Hematopoietic multipotent progenitor cell treated with erythropoietin and hydrocortisone succinate and interleukin-3 and kit ligand, for 6 days (in vitro differentiated cells): ENCODE results near the gene HLA-G.
A peak's percentile ranks its signal among the peaks of the same experiment; 100 is the strongest.

Experiments
- DNase-seq: peaks from one replicate; pipeline ENCODE4 v3.0.0-alpha.2; 2015

The HLA-G gene

DNA sequence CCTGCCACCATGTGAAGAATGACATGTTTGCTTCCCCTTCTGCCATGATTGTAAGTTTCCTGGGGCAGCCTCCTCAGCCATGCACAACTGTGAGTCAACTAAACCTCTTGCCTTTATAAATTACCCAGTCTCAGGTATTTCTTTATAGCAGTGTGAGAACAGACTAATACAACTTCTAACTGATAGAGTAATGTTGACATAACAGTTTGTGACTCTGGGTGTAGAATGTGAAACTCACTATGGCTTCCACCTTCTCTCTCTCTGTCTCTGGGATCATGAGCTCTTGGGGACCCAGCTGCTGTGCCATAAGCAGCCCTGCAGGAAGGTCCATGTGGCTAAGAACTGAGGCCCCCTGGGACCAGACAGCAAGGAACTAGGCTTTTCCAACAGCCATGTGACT is 3.5 kb upstream of the HLA-G start:
- DNase-seq: no peak

DNA sequence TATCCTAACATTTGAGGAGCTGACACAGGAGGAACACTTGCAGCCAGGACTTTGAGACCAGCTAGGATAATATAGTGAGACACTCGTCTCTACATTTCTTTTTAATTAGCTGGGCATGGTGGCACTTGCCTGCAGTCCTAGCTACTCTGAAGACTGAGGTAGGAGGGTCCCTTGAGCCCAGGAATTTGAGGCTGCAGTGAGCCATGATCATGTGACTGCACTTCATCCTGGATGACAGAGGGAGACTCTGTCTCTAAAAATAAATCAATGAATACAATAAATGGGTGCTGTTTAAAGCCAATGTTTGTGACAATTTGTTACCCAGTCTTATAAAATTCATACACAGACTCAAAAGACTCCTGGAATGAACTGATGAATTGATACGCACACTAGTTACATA is 1.8 kb upstream of the HLA-G start:
- no peak for DNase-seq

DNA sequence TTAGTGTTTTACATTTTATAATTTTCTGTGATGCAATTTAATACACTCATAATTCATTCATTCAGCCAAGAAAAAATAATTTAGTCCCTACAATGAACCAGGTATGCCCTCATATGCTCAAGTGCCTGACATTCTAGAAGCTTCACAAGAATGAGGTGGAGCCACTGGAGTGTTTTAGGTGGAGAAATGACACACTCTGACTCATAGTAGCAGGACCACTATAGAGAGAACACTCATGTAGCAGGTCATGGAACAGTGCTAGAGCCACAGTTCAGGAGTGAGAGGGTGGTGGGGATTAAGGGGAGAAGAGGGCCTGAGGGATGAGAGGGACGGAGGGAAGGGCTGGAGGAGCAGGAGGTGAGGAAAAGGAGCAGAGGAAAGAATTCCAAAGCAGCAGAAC is 1.4 kb upstream of the HLA-G start:
- DNase-seq: no peak

DNA sequence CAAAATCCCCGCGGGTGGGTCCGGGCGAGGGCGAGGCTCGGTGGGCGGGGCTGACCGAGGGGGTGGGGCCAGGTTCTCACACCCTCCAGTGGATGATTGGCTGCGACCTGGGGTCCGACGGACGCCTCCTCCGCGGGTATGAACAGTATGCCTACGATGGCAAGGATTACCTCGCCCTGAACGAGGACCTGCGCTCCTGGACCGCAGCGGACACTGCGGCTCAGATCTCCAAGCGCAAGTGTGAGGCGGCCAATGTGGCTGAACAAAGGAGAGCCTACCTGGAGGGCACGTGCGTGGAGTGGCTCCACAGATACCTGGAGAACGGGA is 809 bp downstream of the HLA-G start:
- no peak for DNase-seq

DNA sequence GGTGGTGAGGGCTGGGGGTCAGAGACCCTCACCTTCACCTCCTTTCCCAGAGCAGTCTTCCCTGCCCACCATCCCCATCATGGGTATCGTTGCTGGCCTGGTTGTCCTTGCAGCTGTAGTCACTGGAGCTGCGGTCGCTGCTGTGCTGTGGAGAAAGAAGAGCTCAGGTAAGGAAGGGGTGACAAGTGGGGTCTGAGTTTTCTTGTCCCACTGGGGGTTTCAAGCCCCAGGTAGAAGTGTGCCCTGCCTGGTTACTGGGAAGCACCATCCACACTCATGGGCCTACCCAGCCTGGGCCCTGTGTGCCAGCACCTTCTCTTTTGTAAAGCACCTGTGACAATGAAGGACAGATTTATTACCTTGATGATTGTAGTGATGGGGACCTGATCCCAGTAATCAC is 2.1 kb downstream of the HLA-G start:
- DNase-seq: no peak

DNA sequence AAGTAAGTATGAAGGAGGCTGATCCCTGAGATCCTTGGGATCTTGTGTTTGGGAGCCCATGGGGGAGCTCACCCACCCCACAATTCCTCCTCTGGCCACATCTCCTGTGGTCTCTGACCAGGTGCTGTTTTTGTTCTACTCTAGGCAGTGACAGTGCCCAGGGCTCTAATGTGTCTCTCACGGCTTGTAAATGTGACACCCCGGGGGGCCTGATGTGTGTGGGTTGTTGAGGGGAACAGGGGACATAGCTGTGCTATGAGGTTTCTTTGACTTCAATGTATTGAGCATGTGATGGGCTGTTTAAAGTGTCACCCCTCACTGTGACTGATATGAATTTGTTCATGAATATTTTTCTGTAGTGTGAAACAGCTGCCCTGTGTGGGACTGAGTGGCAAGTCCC is 2.8 kb downstream of the HLA-G start:
- DNase-seq: no peak

DNA sequence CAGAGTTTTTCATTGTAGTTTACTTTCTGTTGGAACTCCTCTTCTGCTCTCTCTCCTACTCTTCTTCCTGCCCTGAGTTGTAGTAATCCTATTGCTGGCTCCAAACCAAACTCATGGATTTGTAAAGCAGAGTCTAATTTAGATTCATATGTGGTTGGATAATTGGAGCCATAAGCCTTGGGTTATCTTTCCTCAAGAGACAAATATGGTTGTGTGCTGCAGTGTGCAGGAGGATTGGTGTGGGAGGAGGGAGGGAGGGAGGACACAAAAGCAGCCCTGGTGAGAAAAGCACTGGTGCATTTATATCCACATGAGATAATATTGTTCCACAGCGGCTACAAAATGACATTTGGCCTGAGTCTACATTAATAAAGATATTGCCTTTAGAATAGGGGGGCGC is 4.2 kb downstream of the HLA-G start:
- no peak for DNase-seq

DNA sequence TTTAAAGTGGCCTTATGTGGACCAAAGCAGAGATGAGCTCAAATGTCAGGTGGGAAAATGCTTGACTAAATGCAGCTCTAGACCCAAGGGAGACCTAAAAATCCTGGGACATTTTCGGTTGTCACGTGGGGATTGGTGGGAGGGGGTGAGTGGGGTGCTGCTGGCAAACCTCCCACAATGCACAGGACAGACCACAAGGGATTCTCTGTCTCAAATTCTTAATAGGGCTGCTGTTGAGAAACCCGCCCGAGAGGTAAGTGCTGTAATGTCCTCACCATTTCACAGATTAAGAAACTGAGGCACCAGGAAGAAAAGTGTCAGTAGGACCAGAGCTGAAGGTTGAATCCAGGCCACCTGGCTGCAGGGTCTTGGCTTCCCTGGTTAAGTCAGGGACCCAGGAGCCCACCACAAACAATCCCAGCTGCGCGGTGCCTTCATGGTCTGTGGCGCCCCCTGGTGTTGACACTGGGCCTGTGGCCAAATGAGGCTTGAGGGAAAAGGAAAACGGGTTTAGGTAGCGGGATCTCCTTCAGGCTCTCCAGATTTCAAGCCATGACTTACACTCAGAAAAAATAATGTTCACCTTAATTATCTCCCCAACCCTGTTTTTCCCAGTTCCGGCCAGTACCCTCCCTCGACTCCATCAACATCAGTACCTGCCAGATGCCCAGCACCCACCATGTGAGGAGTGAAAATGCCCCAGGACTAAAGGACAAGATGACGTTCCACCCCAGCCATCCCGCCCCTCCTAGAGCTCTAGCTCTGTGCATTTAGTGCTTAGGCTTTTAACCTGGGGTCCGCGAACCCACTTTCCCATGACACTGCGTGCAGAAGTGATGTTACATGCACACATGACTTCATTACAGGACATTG is 7.2 kb downstream of the HLA-G start:
- DNase-seq: peak; percentile 44

DNA sequence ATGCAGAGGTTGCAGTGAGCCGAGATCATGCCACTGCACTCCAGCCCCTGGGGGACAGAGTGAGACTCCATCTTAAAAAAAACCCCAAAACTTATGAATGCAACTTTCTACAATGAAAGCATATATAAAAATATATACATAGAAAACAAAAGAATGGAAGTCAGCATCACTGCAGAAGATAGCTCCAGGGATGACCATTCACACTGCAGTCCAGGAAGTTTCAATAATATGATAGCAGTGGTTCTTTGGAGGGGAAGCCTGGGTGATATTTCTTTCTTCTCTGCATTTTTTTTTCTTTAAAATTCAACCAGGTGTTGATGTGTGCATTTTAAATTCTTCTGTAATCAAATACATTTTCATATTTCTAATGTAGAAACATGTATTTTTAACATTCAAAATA is 12.3 kb downstream of the HLA-G start:
- DNase-seq: no peak

DNA sequence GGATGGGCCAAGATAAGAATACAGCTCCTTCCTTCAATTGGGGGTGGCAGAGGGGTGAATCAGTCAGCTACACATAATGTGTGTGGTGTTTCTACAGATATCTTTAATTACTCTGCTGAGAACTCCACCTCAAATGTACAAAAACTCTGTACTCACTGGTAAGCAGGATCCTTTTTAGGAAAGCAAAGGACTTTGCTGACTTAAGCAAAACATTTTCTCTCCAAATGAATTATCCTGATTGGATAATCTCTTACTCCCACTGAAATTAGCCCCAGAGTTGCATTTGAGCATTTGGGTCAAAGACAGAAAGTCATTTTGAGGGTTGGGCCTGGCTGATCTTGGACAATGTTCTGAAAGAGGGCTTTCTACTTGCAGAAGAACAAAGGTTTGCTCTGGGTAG is 13.4 kb downstream of the HLA-G start:
- DNase-seq: no peak

DNA sequence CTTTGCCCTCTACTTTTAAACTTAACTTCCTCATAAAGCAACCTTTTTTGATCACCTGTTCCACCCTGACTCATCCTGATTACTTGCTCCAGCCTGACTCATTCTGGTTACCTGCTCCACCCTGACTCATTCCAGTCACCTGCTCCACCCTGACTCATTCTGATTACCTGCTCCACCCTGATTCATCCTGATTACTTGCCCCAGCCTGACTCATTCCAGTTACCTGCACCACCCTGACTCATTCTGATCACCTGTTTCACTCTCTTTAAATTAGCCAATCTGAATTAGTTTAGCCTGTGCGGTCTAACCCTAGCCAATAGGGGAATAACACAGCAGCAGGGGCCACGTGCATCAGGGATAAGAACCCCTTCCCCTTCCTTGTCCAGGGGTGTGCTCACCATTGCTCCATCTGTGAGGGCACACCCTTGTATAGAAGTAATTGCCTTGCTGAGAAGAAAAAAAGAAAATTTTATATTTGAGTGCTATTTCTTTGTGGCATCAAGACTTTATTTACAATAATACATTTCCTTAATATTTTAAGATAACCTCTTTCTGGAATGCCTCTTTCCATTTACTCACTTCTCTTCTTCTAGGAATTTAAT is 17.9 kb downstream of the HLA-G start:
- no peak for DNase-seq

DNA sequence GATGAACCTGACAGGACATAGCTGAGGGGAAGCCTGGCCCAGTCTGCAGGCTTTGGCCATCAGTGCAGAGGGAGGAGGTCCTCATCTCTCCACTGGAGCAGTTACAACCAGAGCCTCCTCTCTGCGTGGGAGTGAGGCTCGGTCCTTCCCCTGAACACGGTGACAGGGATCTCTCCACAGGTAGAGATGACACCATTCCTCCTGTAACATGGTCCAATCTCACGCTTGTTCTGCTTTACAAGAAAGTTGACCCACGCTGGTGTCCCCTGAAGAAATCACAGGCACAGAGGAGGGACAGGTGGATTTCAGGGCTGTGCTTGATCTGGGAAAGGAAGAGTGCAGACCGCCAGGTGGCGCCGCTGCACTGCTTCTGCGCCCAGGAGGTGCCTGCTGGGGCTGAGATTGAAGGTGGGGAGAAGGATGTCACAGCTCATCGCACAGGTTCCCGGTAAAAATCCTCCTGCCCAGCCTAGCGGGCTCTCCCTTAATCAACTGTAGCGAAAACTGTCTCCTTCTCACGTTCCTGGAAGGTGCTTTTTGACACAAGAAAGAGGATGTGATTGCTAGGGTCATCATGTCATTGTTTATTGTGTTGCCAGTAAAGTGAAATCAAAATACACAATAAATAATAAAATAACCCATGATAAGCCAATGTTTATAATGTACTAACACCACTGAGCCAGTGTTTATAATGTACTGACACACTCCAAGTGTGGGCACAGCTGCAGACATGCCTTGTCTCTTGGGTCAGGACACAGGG is 20.4 kb downstream of the HLA-G start:
- DNase-seq: peak; percentile 78

DNA sequence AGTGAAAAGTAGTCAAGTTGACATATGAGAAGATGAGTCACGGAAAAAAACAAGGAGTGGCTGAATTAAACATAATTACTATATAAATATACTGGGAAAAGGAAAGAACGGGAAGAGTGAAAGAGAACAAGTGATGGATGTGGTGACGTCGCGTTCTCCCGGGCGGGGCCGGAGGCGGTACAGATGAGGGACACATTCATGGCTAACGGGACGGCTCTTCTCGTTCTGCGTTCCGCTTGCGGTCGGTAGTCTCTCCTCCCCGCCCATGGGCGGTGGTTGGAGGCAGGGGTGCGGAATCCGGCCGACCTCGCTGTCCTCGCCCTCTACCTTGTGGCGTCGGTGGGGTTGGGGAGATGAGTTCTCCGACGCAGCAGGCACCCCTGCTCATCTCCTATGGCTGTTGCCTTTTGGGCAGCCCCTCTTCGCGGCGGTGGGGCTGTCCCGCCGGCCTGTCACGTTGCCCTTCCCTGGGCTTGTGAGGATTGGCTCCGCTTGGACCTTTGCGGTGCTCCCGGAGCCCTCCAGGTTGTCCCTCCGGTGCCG is 22.5 kb downstream of the HLA-G start:
- peak; percentile 37 for DNase-seq

DNA sequence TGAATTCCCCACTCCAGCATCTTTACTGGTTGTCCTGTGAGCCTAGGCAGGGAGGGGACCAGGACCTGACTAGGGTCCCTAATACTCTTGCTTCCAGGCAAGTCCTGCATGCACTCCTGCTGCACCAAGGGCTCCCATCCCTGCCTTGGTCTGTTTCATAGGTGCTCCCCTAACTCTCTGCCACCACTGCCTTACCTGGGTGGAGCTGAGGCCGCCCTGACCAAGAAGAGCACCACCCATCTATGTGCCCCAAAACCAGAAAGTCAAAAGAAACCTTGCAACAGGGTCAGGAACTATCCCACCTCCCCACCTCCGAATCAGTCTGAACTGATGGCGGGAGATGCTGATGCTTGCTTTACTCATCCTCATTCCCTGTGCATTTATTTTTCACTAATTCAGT is 23.6 kb downstream of the HLA-G start:
- no peak for DNase-seq

DNA sequence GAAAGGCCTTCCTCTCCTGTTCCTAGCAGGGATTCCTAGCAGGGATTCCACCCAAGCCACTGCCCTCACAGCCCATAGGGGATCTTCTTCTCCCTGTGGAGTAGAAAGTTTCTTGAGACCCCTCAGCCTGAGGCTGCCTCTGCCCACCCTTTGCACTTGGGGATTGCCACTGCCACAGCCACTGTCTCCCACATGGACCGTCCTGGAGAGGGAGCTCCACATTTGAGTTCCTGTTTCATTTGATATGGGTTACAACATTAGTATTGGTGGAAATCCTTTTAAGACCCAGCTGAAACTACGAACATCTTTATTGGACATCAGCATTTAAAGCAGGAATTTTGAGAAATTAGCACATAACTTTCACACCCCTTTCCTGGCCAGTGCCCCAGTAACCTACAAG is 25.6 kb downstream of the HLA-G start:
- DNase-seq: no peak

DNA sequence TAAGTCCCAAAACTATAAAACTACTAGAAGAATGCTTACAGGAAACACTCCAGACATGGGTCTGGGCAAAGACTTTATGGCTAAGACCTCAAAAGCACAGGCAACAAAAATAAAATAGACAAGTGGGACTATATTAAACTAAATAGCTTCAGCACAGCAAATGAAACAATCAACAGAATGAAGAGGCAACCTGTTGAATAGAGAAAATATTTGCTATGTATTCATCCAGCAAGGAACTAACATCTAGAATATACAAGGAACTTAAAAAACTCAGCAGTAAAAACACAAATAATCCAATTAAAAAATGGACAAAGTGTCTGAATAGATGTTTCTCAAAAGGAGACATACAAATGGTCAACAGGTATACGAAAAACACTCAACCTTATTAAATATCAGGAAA is 30.4 kb downstream of the HLA-G start:
- no peak for DNase-seq

DNA sequence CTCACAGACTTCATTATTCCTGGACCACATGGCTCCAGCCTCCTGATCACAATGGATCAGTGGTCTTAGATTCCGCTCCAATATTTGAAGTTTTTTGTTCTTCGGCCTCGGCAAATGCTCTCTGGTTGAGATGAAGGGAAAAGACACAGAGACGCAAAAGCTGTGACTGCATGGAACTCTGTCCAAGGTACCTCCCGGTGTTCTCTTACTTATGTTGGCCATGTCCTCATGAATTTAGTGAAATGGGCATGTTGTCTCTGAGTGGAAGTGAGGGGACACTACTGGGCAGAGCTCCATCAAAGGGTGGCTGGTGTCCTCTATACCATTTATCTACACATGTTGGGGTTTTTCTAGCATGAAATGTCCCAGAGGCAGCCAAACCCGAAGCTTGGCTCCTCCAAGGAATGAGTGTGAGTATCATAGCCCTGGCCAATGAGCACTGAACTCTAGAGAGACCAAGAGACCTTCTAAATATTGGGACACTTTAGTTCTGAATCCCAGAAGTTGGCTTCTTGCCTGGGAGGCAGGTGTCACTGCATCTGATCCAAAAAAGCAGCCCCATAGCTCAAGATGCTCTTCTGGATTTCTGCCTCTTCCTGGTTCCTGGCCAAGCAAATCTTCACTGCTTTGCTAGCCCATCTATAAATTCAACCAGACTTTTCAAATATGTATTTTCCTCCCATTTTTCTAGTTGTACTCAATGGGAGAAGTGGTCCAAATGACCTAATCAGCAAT is 34.1 kb downstream of the HLA-G start:
- DNase-seq: no peak

DNA sequence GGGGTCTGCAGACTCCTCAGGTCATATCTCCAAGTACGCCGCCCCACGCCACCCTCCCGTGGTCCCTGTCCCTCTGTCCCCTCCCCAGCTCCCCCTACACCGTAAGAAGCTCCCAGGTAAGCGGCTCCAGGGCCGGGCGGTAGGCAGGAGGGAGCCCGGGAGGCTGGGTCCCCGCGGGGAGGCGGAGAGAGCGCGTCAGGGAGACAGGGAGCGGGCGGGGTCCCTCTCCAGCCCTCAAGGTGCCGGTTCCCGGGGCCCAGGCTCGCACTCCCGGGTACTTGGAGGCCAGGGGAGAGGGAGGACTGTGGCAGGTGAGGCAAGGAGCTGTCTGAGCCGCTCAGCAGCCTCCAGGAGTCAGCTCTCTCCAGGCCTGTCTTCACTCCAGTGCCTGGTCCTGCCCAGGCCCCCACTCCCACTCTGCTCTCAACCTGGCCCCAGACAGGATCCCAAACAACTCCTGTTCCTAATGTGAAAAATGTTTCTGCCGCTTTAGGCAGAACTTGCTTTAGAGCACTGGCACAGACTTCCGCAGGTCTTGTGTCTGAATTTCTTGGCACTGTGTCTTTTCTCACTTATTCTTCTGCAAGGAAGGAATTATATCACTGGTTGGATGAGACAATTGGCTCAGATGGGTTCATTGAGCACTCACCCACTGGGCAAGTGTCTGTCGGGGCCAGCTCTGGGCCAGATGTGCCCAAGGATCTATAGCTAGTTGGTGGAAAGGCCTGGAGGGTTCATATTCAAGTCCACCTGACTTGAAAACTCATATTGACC is 36.6 kb downstream of the HLA-G start:
- no peak for DNase-seq

DNA sequence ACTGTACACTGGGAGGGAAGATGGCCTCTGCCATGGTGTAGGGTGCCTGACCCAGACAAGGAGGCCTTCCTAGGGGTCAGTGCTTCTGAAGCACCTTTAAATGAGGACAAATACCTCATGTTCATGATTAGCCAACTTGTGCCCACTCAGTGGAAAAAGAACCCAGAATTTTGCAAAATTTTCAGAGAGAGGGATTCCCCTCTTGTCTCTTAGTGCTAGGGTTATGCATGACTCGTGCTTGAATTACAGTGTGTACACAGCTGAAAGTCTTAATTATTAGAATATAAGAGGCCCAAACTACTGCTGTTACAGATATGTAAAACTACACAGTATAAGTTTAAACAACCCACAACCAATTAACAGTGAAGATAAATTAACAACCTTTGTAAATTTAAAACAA is 38.0 kb downstream of the HLA-G start:
- DNase-seq: no peak

DNA sequence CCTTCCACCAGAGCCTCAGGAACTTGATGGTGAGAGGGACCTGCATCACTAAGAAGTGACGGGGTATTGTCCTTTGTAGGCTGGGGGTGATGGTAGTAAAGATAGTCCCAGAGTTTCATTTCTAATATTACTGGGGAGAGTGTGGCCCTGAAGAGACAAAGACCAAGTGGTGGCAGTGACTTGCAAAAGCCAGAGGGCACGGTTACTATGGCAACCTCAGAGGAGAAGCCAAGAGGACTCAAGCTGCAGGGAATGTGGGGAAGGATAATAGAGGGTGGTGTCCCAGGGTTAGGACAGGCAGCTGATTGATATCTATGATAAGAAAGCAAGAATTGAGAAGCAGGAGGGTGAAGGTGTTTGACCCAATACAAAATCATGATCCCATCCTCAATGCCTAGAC is 42.5 kb downstream of the HLA-G start:
- no peak for DNase-seq

DNA sequence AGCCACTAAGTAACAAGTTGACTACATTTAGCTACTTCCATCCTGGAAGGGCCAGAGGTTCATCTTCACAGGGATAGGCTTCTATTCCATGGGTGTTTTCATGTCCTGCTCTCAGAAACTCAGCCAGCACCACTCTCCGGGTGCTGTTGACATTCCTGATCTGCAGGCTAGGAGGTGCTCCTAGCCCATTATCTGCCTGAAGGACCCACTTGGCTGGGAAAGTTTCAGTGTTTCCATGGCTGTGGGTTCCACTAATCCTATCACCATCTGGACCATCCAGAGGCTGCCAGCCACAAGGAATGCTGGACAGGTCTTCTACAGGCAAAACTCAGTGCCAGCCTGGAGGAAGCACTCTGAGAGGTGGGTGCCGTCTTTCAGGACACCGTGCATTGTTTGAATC is 45.2 kb downstream of the HLA-G start:
- DNase-seq: no peak

DNA sequence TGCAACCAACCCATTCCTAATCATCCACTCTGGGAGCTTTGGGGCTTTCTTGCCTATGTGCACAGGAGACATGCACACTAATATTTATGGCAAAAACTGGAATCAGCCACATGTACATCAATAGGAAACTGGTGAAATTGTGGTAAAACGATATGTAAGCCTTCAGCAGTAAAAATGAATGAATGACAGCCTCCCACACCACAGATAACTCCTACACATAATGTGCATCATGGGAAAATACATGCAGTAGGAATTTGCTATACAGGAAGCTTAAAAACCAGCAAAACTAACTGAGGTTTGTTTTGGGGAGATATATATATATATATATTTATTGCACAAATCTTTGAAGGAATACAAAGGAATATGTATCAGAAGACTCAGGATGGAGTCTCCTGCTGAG is 47.6 kb downstream of the HLA-G start:
- no peak for DNase-seq
